Renal cortex interstitium (tissue), 11 donors: ENCODE measurements around the gene ETV6. TPM values are rescaled to one million over a fixed set of nuclear protein-coding genes. Genes with fewer than 3 reads are reported as not detected.

Experiments
- DNase-seq, 11 donors: peaks; one replicate each; pipeline ENCODE4 v3.0.0-alpha.2; 2013; ENCODE audit warnings: low read depth in 9 of 11, low spot score in 4 of 11; ENCODE audit errors: extremely low read depth in 1 of 11
- polyA plus RNA-seq, 3 donors: library from polyadenylated mRNA; unstranded; fragments of 120-200 nt; gene quantifications; one replicate each; pipeline ENCODE4 v1.2.1, GENCODE V29; 2013; ENCODE audit not compliant: insufficient read length in 3 of 3

ETV6 gene
- polyA plus RNA-seq, 3 donors: 13.5 to 14.1 (median 13.8) TPM

DNA sequence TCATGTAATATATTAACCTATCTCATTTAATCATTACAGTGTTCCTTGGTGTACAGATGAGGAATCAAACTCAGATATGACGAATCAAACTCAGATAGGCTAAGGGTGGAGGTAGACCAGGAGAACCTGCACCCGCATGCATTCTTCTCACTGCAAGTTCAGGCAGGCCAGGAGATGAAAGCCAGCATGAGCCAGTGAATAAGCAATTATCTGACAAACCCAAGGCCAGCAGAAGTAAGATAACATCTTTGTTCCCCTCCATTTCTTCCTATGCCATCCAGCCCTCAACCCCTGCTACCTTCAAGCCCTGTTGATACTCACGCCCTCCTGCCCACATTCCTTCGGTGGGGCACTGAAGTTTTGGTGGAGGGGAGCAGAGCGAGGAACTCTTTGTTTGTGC lies 152.2 kb downstream of the ETV6 start:
- no peak for DNase-seq

DNA sequence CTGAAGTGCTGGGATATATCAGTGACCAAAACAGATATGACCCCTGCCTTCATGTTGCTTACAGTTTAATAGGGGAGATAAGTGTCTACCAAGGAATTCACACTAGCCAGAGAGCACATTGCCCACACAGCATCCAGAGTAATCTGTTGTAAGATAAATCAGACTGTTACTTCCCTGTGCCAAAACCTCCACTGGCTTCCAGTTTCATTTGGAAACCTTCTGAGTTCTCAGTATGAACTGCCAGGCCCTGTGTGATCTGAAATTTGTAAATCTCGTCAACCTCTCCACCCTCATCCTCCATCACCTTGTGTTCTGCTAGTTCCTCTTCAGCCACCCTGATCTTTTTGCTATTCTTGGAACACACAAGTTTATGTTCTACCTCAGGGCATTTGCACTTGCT lies 154.7 kb downstream of the ETV6 start:
- DNase-seq: no peak

DNA sequence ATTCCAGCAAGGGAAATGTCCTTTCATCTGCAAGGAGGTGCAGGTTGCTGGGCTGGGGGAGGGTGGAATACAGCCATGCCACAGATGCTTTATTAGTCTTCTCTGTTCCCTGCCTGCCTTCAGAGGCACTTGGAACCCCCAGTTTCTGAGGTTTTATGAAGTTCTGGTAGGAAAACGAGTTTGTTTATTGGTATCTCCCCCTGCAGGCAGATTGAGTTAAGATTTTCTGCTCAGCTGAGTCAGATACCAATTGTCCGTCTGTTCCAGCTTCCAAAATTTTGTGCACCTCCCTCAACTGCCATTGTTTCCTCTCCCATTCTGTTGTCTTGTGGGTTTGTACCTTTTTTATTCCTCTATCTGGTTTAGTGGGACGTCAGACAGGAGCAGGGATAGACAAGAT lies 155.6 kb downstream of the ETV6 start:
- no peak for DNase-seq

DNA sequence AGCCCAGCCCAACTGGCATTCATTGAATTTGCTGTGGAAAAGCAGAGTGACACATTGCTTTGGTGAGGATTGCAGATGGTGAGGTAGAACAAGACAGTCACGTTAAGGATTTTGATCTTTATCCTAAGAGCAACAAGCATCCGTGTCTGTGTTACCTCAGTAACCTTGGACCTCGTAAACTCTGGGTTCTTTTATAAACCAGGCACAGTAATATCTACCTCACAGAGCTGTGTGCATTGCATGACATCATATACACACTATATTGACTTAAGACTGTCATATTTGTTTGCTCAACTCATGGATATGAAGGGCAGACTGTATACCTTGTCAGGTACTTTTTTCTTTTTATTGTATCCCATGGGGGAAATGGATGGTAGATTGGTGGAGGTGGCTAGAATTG lies 156.2 kb downstream of the ETV6 start:
- DNase-seq: no peak

DNA sequence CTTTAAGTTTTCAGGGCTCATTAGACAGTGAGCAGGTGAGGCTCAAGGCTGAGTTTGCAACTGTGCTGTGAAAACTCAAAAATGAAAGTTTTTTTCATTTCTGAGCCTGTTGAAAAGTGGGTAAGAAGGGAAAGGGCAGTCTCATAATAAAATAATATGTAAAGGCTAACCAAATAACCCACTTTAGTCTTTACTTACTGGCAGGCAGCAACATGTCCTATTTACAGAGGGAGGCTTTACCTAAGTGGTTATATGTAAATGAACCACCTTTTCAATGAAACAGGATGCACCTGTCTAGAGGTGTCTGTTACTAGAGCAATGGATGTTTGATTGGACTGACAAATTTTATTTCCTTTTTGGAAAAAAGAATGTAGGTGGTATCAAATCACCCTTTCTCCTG lies 158.0 kb downstream of the ETV6 start:
- no peak for DNase-seq

DNA sequence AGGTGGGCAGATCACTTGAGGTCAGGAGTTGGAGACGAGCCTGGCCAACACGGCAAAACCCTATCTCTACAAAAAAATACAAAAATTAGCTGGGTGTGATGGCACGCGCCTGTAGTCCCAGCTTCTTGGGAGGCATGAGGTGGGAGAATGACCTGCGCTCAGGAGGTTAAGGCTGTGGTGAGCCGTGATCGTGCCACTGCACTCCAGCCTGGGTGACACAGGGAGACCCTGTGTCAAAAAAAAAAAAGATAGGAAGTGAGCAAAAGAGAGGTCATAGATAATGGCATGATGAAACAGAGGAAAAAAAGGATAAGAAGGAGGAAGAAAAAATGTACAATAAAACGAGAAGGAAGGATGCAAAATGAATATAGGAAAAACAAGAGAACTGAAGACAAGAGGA lies 159.5 kb downstream of the ETV6 start:
- DNase-seq: no peak

DNA sequence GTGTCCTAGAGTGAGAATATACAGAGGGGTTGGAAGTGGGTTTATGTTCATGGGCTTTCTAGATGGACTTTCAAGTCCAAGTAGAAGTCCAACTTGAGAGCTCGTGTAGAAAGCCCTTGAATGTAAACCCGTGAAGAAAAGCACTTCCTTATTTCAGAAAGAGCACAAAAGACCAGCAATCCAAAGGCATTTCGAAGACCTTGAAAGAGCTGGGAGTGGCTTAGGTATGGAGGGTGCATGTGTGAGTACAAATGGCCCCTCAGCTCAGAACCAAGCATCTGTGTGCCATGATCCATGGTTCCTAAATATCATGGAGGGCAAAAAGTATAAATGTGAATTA lies 160.7 kb downstream of the ETV6 start:
- no peak for DNase-seq

DNA sequence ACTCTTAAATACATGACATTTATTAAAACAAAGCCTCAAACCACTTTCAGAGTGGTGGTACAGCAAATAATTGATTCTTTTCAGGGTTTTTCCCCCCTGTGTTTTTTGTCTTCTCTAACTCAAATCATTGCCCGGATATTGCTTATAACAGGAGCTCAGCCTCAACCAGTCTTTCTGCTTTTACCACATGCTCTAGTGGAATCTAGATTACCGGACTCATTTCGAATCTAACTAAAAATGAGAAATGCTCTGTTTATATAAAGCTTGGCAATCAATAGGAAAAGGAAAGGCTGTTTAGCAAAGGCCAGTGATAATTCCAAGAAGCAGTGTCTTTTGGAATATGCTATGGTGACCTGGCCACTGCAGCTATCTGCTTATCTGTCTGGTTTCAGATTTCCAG lies 161.5 kb downstream of the ETV6 start:
- DNase-seq: no peak

DNA sequence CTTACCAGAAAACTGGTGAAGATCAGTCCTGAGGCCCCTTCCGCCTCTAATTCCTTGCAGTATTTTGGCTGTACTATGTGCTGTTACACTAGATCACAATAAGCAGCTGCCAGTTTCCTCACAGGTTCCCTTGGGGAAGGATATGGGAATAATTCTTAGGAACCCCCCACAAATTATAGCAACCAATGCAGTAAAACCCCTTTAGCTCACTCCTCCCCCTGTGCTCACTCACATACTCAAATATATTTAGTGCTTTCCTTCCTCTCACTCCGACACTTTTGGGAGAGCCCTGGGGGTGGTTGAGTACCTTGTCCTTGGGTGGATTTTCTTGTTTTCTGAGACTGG lies 162.7 kb downstream of the ETV6 start:
- DNase-seq: no peak

DNA sequence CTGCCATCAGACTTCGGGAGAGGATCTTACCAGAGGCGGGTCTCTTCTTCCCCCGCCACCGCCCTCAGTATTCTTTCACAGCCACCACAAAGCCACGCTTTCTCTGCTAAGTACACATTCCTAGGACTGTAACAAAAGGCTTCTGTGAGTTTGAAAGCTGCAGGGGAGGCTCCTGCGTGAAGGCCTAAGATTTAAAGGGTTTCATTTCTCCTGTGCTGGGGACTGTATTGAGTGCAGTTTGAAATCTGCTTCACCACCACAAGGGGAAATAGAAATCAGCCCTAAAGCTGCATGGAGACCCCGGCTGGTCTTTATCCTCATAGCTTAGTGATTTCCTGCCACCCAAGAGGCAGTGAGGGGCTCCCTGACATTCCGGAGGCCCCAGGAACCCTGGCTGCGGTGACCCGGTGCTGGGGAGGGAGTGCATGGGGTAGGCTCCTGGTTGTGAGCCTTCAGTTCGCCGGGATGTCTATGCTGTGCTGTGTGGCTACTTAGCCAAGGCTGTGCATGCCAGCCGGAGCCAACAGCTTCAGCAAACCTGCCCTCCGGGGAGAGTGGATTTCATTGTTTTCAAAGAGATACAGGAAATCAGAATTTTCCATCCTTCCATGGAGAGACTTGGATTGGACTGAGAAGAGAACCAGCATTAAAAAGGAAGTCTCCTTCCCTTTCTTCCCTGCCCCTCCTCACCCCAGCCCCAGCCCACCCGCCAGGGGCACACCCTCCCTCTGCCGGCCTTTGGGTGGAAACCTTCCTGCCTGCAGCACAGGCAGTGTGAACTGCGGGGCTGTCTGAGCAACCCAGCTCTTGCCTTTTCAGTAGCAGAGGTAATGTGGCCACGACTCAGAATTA lies 163.3 kb downstream of the ETV6 start:
- DNase-seq: peak in 1 of 11 donors; percentile 46

DNA sequence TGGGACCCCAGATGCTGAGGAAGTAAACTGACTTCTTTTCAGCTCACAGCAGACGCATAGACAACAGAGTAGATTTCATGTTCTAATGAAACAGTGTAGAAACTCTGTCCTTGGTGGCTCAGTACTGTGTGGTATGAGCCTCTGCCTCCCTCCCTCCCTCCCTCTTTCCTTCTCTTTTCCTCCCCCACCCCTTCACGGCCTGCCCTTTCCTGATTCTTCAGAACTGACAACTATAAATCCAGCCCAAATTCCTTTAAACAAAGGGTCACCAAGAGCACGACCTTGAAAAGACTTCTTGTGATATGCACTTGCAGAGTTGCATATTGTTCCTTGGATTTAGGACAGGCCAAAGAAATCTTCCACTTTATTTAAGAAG lies 164.0 kb downstream of the ETV6 start:
- no peak for DNase-seq

DNA sequence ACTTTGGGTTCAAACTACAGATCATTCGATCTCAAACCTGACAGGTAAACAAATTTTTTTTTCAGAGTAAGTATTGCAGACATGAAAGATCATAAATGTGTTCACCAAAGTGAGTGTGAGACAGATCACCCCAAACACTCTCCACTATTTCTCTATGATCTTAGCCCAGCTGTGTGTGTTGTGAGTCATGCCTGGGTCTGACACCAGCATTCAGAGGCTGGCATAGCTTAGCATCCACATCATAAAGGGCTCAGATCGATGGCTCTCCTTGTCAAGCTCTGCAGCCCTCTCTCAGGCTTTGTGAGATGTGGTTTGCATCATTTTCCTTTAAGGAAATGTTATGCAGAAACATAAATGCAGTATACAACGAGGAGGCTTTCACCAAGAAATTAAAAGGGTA lies 164.9 kb downstream of the ETV6 start:
- DNase-seq: no peak

DNA sequence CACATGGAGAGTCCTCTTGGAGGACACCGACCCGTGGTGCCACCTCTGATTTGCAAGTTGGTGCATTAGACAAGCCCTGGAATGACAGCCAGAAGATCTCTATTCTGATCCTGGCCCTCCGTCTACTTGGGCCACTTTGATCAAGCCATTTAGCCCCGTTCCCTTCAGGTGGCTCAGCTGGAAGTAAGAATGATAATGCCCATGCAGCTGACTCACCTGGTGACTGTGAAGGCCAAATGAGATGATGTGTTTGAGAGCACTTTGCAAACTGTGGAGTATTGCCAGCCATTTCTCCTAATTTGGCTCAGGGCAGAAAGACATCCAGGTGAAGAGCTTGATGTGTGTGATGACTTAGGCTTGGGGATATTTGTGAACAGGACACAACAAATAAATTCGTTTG lies 165.9 kb downstream of the ETV6 start:
- no peak for DNase-seq

DNA sequence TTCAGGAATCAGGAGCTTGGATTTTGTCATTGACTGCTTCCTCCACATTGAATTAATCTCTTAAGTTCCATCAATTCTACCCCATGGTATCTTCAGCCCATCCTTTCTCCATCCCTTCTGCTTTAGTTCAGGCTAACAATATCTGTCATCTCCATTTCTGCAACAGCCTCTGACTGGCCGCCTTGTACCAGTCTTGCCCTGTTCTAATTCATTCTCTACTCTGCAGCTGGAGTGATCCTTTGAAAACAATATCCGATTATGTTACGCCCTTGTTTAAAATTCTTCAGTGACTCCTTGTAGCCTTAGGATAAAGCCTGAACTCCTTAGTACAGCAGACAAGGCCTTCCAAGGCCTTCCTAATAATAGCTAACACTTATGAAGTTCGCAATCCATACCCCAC lies 170.2 kb downstream of the ETV6 start:
- no peak for DNase-seq

DNA sequence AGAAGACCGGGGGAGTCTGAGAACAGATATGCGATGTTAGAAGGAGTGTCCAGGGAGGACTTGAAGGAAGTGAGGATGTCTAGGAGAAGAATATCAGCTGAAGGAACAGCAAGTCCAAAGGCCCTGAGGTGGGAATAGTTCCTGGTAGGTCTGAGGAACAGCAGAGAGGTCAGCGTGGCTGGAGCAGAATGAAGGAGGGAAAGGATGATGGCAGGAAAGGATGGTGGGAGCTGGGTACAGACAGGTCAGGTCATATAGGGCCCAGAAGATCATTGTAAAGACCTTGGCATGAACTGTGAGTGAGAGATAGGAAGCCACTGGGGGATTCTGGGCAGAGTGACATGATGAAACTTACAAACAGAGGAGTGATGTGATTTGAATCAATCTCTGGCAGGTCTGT lies 171.0 kb downstream of the ETV6 start:
- DNase-seq: no peak

DNA sequence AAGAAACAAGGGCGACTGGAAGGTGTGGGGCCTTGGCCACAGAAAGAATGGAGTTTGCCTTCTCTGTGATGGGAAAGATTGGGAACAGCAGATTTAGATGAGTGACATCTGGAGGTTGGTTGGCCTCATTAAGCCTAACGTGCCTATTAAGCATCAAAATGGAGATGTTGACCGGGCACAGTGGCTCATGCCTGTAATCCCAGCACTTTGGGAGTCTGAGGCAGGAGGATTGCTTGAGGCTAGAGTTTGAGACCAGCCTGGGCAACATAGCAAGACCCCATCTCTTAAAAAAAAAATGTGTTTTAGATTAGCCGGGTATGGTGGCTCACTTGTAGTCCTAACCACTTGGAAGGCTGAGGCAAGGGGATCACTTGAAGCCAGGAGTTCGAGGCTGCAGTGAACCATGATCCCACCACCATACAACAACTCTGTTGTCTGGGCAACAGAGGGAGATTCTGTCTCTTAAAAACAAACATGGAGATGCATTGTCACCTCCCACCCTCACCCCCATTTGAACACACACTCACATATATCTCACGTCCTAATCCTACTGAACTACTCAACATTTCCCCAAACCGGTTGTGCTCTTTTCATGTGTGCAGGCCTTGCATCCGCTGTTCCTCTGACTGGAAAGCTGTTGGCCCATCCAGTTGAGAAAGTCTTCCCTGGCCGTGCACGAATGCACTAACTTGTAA lies 172.1 kb downstream of the ETV6 start:
- DNase-seq: no peak

DNA sequence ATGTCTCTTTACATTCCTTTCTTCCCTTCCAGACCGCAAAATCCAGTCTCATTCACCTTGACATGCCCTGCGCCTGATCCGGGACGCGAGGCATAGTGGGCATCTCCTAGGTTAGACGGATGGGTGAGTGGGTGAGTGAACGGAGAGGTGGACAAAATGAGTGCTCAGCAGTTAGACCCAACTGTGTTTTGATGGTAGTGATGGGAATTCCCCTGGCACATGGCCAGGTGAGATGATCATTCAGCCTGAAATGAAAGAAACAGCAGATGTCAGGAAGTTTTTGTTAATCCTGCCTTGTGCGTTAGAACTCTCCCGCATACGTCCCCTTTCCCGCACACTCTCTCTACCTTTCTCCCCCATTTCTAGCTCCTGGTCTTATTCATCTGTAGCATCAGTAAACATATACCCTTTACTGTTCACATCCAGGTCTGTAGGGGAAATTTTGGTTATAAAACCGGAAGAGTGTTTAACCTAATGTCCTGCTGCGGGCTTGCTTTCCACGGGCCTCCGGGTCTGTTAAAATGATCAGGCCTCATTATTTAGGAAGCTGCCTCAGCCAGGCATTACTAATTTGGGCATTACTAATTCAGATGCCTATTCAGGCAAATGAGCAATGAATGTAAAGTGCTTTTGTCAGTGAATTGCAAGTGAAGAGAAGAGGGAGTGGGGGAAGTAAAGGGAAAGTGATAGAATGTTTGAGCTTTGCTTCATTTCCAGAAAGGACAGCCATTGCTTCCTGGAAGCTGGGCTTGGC lies 172.8 kb downstream of the ETV6 start:
- DNase-seq: no peak

DNA sequence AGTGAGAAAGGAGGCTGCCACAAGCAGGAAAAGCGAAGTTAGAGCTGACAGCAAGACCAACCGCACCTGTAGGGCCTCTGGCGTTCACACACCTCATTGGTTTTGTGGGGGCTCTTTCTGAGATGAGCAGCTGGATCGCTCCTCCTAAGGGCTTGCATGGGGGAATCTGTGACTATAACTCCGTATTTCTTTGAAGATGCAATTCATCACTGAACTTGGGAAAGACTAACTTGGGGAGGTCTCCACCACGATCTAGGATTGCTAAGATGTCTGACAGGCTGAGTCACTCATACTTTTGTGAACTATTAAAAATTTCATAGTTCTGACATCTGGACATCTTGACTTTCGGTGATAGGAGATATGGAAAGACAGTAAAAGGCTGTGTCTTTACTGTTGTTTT lies 173.6 kb downstream of the ETV6 start:
- DNase-seq: no peak

DNA sequence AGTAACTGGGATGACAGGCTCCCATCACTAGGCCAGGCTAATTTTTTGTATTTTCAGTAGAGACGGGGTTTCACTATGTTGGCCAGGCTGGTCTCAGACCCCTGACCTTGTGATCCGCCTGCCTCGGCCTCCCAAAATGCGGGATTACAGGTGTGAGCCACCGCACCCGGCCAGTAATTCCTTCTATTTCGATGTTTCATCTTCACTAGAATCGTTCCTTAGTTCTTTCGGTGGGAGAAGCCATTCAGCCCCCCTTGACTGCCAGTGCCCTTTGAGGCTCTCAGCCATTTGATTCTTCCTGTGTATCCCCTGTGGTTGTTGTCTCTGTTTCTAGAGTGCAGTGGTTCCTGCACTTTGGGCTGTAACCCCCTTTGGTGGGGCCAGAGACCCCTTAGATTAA lies 174.1 kb downstream of the ETV6 start:
- DNase-seq: no peak

DNA sequence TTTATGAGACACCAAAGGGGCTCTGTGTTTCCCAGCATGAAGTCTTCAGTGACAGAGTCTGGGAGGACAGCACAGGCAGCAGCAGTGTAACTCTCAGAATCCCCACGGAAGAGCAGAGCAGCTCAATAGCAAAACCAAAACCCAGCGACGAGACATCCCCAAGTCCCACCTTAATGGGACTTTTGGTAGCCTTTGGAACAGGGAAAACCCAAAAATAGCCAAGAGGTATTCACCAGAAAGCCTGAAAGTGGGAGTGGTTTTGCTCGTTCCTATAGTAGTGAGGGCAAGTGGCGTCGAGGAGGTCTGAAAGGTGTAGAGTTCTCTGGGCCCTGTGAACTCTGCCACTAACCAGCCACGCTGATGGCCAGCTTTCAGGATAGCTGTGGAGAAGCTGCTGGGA lies 174.6 kb downstream of the ETV6 start:
- DNase-seq: no peak
